ENCODE measurements around the gene WDFY4. TPM values are rescaled to one million over a fixed set of nuclear protein-coding genes. Genes with fewer than 3 reads are reported as not detected.

WDFY4 gene
- total and polyA plus RNA-seq, 8 donors = 0.15 to 8.0 (median 2.7) TPM

DNA sequence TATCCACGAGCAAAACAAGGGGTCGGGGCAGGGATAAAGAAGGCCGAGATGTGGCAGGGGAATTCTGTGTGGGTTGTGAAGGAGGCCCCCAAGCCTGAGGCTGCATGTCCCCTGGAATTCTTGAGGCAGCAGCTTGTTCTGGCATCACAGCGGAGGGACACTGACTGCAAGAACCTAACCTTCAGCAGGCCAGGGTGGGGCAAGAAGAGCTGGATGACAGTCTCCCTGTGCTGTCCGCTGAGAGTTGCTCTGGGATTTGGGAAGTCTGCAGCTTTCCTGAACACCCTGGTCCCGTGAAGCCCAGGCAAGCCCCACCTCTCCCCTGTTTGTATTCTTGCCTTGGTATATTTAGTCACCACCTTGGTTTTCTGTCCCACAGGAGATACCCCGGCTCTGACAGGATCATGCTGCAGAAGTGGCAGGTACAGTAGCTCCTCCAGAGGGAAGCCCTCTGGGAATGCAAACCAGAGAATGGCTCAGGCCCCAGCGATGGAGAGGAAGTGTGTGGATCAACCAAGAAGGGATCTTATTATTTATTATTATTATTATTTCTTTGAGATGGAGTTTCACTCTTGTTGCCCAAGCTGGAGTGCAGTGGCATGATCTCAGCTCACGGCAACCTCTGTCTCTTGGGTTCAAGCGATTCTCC is 256.9 kb downstream of the WDFY4 start:
- H3K9me3 ChIP-seq = no peaks in the 10 kb centered on the region
- intact Hi-C loops (cut with DNase I; ENCODE audit: low total_unique reads) = no loop called here
- H3K36me3 ChIP-seq = no peaks in the 10 kb centered on the region
- H3K27me3 ChIP-seq = no peaks in the 10 kb centered on the region
- no peaks in the 10 kb centered on the region for H3K4me1 ChIP-seq
- H3K27ac ChIP-seq = no peak overlapping the region
- H3K4me3 ChIP-seq = no peak overlapping the region
- DNase-seq = no peak
- TF ChIP-seq POLR2AphosphoS5 (IDR thresholded peaks at IDR 0.05) (no peak), EP300 (IDR thresholded peaks at IDR 0.05) (no peak), CTCF (IDR thresholded peaks at IDR 0.05) (no peak)
- WGBS, 5 donors = 80 to 91% (median 89%) methylated on average over 10 of the region's 10 CpGs

GRCh38 chr10:48943096-48943495 is 258.4 kb downstream of the WDFY4 start:
- Histone ChIP-seq H3K27ac (no peak overlapping the region), H3K4me3 (no peak overlapping the region), H3K36me3 (no peaks in the 10 kb centered on the region), H3K4me1 (no peaks in the 10 kb centered on the region), H3K27me3 (no peaks in the 10 kb centered on the region), H3K9me3 (no peaks in the 10 kb centered on the region)
- TF ChIP-seq CTCF (IDR thresholded peaks at IDR 0.05) (no peak), POLR2AphosphoS5 (IDR thresholded peaks at IDR 0.05) (no peak), POLR2A (IDR thresholded peaks at IDR 0.05) (no peak), EP300 (IDR thresholded peaks at IDR 0.05) (no peak)
- DNase-seq = no peak
- WGBS, 5 donors = 93 to 96% (median 96%) methylated on average over 10 of the region's 10 CpGs
- intact Hi-C loops (cut with DNase I; ENCODE audit: low total_unique reads) = no loop called here

DNA sequence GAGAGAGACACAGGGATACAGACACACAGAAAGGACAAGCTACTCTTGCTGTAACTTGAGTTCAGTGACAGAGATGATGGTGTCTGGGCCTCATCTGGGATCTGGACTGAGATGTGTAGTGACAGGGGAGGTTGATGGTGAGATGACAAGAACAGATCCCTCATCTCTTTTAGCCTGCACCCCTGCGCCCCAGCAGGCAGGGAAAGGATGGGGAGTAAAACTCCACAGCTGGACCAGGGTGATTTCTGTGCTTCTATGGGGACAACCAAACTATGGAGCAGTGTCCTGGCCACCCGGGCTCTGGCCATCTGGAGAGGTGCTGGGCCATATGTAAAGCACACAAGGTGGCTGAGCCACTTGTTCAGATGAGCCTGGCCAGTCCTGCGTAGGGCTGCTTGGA is 259.5 kb downstream of the WDFY4 start:
- 92 to 98% (median 97%) methylated on average over 3 of the region's 3 CpGs for WGBS, 5 donors
- no peak for DNase-seq
- H3K4me3 ChIP-seq = no peak overlapping the region
- H3K4me1 ChIP-seq = no peaks in the 10 kb centered on the region
- H3K9me3 ChIP-seq = no peaks in the 10 kb centered on the region
- no peak for TF ChIP-seq POLR2AphosphoS5 (IDR thresholded peaks at IDR 0.05)
- no peak for TF ChIP-seq CTCF (IDR thresholded peaks at IDR 0.05)
- no peak for TF ChIP-seq POLR2A (IDR thresholded peaks at IDR 0.05)
- no peak for TF ChIP-seq EP300 (IDR thresholded peaks at IDR 0.05)
- H3K27ac ChIP-seq = no peak overlapping the region
- intact Hi-C loops (cut with DNase I; ENCODE audit: low total_unique reads) = no loop called here
- H3K36me3 ChIP-seq = no peaks in the 10 kb centered on the region
- H3K27me3 ChIP-seq = no peaks in the 10 kb centered on the region

GRCh38 chr10:48945441-48946130 is 260.9 kb downstream of the WDFY4 start:
- H3K27ac ChIP-seq = no peak overlapping the region
- TF ChIP-seq CTCF (IDR thresholded peaks at IDR 0.05) (no peak), POLR2A (IDR thresholded peaks at IDR 0.05) (no peak), EP300 (IDR thresholded peaks at IDR 0.05) (no peak), POLR2AphosphoS5 (IDR thresholded peaks at IDR 0.05) (no peak)

More at GRCh38 chr10:48945441-48946130, 260.9 kb downstream of the WDFY4 start:
- Histone ChIP-seq H3K4me3 (no peak overlapping the region), H3K27me3 (peaks cover 0 to 3% (median 0%) of the 10 kb centered on the region in 3 donors), H3K4me1 (no peaks in the 10 kb centered on the region), H3K9me3 (no peaks in the 10 kb centered on the region), H3K36me3 (no peaks in the 10 kb centered on the region)
- 81 to 89% (median 87%) methylated on average over 6 of the region's 6 CpGs for WGBS, 5 donors
- no peak for DNase-seq
- intact Hi-C loops (cut with DNase I; ENCODE audit: low total_unique reads) = no loop called here
